Prostate gland (tissue), 1 donor: Measurements from ENCODE around the gene PCK1.

Experiments
- POLR2A ChIP-seq: fragments of 450-650 bp; IDR thresholded peaks from one replicate; pipeline ENCODE4 v1.6.1; 2016; ENCODE audit warnings: antibody characterized with exemption, mild to moderate bottlenecking
- POLR2AphosphoS5 ChIP-seq: sonication (generic); formaldehyde crosslinking; IDR thresholded peaks from one replicate; pipeline ENCODE4 v1.6.1; 2017; ENCODE audit warnings: antibody characterized with exemption

DNA sequence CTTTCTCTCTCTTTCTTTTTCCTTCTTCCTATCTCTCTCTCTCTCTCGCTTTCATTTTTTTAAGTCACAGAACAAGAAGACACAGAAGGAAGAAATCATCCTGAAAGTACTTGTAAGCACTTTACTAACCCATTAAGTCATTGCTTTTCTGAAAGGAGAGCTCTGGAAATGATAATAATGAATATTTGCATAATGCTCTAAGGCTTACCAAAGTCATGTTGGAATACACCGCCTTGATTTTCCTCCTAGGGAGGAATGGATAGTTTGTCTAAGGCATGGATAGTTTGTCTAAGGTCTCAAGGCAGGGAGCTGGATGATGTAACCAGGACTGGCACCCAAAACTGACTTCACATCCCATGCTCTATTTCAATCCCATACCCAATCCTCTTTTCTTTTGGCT, 23.1 kb upstream of the PCK1 start:
- TF ChIP-seq POLR2AphosphoS5 (no peak), POLR2A (no peak)
